ENCODE measurements around the gene MCC.

MCC gene

DNA sequence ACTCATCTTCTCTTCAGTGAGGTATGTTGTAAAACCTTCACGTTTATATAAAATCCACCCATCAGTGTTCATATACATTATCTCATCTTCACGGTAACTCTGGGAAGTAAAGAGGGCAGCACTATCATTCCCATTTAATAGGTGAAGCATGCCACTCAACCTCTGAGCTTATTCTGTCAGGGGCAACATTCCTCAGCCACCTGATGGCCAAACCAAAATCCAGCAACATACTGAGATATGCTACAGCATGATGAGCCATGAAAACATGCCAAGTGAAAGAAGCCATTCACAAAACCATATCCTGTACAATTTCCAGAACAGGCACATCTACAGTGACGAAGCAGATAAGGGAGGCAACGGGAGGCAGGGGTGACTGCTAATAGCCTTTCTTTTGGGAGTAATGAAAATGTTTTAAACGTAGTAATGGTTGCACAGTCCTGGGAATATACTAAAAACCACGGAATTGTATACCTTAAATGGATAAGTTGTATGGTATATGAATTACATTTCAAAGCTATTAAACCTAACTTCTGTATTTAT lies 220.8 kb downstream of the MCC start:
- no peak for DNase-seq

DNA sequence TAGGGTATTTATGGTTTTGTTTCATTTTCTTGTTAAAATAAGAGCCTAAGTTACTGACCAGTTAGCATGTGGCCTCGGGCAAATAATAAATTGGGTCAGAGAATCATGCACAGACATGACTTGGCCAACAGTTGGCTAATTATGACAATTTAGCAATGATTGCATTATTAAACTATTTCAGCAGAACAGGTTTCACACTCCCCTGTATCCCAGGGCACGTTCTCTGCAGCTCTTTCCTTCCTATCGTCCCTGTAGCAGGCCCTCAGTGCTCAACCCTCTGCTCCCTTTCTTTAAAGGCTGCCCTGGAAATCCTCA lies 221.4 kb downstream of the MCC start:
- DNase-seq = no peak

DNA sequence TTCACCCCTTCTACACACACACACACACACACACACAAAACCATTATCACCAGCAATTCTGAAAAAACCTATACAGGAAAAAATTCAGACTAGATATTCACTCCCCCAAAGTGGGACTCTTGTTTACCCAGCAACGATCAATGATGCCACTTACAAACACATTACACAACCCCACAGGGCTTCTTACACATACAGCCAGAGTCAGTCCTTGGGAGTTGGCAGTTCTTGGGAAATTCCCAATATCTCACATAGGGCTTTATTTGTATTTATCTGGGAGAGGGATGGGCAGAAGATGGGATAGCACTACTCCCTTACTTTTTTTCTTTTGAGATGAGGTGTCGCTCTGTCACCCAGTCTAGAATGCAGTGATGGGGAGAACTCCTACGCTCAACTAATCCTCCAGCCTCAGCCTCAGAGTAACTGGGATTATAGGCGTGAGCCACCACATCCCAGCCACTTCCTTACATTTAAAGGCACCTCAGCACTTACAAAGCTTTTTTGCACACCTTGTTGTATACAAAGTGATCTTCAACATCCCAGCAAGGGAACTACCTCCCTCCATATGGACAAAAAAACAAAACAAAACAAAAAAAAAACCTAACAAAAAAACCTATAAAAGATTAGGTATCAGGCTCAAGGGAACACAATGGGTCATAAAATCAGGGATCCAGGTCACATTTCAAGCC lies 221.9 kb downstream of the MCC start:
- no peak for DNase-seq

DNA sequence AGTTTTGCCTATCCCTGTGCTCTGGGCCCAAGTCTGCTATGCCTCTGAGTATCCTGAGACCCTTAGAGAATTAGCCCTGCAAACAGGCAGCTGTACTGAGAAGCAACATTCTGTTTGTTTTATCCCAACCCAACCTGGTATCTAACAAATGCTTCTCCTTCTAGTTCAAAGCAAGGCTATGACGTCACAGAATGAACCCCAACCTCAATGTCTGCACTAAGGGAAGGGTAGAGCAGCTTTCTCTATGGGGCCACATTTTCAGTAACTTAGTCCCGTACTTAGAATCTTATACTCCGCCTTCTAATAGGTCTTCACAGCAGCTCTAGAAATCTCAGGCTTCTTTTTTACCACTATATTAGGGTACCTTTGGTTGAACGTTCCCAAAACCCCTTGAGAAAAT lies 223.1 kb downstream of the MCC start:
- no peak for DNase-seq

DNA sequence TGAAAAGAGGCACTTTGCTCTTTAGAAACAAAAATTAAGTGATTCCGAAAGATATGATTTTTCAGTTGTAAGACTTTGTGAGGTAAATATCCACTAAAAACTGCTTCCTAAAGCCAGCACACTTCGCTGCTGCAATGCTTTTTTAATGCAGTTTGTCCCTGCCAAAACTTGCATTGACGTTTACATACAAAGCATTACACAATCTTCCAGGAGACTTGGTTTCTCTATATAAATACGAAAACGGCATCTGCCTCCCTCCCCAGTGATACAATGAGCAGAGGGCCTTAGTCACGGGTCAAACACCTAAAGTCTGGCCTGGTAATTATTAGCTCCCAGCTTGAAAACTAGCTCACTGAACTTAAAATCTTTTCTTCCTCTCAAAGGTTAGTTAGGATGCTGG lies 224.2 kb downstream of the MCC start:
- no peak for DNase-seq

DNA sequence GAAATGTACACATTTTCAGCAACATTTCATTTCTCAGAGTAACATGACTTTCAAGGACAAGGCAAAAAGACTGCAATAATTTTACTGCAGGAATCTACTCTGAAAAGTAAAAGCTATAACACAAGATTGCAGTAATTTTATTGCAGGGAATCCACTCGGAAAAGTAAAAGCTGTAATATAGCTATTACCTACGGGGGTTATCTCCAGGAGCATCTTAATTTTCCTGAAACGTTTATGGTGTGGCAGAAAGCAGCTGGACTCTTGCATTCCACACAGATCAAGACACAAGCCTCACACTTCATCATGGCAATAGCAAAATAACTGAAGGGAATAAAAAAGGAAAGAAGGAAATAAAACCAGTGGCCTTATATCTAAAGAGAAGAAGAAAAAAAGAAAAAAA lies 224.7 kb downstream of the MCC start:
- DNase-seq = no peak

DNA sequence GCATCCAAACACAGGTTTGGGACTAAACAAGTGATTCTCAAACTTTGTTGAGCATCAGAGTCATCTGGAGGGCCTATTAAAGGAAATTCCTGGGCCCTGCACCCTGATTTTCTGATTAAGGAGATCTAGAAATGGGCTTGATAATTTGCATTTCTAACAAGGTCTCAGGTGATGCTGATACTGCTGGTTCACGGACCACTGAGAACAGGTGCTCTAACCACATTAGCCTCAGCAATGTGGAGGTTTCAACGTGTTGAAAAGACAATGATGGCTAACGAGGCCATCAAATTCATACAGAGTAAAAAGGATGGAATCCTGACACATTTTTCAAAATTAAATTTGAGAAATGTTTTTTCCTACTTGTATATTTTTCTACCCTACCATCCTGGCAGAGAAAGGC lies 225.6 kb downstream of the MCC start:
- no peak for DNase-seq

DNA sequence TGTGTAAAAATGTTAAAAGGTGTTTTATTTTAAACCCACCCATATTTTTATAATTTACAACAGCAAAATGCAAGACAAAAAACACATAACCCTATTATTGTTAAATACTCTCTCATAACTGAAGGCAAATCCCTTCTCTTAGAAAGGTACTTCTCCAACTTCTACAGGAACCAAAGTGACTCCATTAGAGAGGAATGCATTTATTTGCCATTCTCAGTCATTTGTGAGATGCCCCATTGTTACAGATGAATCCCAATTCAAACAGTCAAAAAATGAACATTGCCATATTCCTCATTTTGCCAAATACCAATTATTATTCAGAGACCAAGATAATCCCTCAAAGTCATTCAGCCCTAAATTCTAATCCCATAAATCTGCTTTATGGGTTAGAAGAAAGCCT lies 229.2 kb downstream of the MCC start:
- DNase-seq = no peak

DNA sequence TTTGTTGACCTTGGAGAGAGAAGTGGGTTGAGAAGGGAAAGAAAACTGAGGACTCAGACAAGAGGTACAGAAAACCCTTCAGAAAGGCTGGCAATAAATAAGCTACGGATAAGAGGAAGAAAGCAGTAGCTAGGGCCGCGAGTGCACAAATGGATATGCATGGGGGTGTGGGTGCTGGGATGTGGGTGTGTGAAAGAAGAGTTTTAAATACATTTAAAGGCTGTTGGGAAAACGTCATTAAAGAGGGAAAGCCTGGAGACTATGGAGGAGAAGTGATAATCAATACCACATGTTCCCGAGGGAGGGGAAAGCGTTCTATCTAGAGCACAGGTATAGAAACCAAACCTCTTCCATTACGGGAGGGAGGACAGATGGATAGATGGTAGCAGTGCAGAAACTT lies 230.7 kb downstream of the MCC start:
- no peak for DNase-seq

DNA sequence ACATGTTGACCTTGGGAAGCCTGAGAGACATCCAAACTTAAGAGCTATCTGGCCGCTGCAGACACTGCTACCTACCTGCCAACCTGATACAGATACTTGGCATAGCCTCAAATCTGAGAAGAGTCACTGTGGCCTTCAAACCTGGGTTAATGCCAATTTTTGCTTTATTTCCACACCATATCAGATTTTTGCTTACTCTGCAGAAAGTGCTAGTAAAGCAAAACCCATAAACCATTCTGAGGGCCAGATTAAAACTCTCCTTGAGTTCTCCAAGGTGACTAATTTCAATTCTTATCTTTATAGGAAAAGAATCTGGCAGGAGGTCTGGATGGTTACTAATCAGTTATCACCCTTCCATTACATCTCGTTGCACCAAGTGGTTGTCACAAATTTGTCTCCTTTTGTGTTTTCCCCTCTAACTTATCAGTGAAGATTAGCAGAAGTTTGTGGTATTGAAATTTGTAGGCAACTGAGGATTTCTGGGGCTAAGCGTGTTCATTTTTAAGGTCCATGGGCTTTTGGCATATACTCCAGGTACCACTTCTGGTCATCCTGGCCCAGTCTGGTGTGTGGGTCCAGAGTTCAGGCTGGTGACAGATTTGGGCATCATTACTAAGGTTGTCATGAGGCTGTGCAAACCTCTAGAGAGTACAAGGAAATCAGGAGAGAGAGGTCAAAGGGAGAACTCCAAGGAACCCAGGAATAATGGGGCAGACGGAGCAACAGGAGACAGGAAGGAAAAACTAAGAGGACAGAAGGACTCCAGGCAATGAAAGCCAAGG lies 231.4 kb downstream of the MCC start:
- no peak for DNase-seq

DNA sequence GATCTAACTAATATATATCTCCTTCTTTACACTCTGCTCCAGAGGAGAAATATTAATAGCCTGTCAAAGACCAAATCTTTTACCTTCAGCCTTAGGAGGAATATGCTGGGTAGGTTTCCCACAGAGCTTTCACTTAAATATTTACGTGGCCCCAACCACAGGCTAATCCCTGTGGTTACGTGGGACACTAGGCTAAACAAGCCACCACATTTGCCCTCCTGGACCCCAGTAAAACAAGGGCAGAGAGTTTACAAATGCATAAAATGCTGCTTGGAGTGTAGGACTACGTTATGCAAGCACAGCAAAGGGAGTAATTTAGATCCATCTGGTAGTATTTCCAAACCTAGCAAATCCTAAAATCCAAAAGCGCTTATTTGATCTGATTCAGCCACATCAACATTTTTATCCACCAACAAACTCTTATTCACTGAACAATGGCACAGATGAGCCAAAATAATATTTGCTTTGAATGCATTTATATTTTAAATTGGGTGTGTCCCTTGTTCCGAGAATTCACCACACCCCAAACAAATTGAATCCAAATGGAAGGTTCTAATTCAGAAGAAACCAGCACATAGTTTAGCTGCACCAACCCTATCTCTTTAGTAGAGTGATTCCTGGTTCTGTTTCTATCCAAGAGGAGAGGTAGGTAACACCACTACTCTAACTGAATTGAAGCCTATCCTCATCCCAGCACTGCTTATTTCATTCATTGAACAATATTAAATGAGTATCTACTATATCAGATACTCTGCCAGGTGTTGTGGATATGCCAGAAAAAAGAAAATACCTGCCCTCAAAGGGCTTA lies 232.5 kb downstream of the MCC start:
- DNase-seq = no peak

DNA sequence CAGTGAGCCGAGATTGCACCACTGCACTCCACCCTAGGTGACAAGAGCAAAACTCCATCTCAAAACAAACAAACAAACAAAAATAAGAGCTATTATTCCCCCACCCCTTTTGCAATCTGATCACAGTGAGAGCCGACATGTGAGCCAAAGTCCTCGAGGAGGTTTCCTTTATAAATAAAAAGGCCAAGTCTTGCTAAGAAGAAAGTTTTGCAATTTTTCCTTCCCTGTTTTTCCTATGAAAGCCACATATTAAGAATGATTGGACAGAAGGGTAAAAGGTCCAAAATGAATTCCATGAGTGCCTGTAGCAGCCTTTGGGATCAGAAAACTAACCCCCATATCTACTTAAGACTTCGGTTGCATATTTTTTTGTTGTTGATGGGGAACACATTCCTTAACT lies 233.1 kb downstream of the MCC start:
- no peak for DNase-seq

DNA sequence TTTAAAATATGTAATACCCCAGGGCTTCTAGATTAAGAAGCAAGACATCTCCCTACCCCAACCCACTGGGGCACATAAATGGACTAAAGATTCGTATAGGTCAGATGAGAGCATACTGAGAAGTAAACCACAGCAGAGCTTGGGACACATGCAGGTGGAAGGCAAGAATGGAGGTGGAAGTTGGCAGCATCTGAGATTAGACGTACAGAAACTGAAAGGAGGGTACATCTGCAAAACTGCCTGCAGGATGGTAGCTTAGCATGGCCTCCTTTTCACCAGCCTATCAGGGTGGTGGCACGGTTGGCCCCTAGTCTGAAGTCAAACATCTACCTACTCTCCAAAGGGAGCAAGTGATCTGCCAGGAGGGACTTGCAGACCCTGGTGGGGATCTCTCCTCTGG lies 235.2 kb downstream of the MCC start:
- DNase-seq = no peak

DNA sequence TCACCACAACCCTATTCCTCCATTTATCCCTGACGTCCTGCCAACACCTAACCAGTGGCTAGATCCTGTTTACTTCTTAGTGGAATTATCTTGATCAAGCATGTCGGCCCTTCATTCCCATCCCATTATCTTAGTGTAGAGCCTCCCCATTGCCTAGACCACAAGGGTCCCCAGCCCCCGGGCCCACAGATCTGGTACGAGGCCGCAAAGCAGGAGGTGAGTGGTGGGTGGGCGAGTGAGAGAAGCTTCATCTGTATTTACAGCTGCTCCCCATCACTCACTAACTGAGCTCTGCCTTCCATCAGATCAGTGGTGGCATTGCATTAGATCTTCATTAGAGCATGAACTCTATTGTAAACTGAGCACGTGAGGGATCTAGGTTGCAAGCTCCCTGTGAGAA lies 236.2 kb downstream of the MCC start:
- DNase-seq = no peak

DNA sequence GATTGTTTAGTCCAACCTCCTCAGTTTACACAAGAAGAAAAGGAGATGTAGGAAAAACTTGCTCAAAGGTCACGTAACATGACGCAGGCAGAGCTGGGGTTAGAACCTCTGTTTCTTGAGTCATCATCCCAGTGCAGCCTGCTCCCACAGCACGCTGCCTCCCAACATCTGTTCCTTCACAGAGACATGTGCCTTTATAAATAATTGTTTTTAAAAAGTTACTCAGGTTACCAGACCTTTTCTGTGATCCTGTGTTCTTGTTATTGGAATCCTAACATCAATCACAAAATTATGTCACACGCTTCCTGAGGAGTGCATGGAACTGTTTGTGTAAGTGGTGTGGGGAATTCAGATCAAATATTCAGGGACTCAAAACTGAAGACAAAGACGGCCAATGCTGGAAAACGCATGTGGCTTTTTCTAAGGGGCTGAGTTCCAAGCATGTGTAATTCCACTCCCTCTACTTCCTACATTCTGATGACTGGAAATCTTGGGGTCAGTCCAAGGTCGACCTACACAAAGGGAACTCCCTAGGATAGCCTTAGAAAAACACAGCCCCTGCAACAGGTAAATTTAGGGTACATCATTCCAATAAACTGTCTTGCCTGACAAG lies 237.8 kb downstream of the MCC start:
- DNase-seq = no peak

DNA sequence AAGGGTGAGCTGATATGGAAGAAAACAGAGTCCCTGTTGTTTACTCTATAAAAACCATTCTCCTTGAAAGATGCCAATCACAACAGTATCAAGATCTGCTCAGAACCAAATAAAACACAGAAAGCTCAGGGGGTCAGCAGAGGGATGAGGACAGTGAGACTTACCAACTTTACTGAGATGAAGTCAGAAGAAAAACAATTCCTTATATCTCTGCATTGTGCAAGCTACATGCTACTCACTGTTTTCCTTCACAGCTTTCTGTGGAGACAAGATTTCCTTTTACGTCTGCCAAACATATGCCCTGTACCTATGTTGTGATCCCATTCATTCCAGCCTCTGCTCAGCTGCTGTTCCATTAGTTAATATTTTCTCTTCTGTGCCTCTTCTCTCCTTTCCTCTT lies 239.0 kb downstream of the MCC start:
- no peak for DNase-seq

DNA sequence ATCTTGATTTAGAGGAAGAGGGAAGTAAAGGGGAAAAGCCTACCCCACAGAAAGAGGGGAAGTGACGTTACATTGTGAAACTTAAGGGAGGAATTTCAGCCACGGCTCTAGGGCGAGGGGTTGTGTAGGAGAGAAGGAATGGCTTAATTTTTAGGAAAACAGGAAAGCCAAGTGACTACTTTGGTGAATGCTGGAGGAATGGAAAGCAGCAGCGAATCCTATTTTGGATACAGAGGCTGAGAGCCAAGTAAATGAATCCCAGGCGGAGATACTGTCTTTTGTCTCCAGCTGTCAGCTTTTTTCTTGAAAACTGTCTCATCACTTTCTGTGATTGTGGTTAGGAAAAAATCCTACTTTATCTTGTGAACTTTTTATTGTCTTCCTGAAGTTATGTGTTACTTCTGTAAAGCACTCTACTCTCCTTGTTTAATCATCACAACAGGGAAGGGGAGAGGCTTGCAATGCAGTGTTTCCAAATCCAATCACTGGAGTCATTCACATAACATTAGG lies 241.8 kb downstream of the MCC start:
- no peak for DNase-seq

DNA sequence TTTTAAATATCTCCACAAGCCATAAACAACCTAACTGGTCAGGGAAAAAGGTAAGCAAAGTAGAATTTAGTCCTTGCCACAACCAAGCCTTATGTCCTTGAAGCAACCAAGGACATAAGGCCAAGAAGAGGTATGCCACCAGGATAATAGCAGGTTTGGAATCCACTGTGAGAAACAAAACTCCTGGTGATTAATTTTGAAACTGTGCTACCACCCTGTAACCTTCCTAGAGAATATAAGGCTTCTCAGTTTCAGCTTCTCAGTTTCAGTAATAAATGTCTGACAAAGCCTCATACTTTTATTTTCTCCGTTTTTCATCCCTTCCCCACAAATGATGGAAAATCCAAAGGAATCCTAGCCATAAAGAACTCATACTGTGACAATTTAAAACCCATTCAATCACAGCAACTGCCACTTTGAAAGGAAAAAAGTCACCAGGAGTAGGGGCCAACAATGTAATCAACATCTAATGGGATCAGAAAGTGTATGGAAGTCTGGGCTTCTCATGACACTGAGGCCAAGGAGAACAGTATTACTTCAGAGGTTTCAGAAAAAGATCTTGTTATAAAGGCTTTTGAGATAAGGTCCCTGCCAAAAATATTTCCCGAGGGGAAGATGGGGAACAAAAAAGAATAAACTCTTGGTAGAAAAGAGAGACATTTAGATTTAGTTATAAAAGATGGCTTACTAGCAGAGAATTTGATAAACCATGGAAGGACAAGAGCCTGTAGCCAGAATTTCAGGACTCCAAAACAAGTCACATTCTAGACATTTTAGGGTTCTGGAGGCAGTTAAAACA lies 242.6 kb downstream of the MCC start:
- DNase-seq = no peak

DNA sequence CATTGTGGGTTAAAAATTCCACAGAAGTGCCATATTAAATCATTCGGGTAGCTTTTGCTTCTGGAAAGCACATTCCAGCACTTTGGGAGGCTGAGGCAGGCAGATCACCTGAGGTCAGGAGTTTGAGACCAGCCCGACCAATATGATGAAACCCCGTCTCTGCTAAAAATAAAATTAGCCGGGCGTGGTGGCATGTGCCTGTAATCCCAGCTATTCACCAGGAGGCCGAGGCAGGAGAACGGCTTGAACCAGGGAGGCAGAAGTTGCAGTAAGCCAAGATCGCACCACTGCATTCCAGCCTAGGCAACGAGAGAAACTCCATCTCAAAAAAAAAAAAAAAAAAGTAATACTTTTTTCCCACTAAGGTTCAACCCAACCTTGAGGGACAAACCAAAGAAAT lies 243.3 kb downstream of the MCC start:
- no peak for DNase-seq

DNA sequence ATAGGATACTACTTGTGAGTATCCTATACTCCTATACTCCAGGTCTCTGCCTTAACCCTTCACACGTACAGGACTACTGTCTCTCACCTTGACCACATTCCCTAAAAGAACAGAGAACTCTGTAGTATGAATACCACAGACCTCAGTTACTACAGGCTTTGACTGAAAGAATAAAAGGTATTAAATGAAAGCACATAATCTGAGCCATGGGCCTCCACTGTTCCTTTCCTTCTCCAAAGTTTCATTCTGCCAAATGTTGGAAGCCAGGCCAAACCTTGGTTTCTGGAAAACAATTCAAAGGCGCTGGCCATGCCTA lies 244.9 kb downstream of the MCC start:
- DNase-seq = no peak

DNA sequence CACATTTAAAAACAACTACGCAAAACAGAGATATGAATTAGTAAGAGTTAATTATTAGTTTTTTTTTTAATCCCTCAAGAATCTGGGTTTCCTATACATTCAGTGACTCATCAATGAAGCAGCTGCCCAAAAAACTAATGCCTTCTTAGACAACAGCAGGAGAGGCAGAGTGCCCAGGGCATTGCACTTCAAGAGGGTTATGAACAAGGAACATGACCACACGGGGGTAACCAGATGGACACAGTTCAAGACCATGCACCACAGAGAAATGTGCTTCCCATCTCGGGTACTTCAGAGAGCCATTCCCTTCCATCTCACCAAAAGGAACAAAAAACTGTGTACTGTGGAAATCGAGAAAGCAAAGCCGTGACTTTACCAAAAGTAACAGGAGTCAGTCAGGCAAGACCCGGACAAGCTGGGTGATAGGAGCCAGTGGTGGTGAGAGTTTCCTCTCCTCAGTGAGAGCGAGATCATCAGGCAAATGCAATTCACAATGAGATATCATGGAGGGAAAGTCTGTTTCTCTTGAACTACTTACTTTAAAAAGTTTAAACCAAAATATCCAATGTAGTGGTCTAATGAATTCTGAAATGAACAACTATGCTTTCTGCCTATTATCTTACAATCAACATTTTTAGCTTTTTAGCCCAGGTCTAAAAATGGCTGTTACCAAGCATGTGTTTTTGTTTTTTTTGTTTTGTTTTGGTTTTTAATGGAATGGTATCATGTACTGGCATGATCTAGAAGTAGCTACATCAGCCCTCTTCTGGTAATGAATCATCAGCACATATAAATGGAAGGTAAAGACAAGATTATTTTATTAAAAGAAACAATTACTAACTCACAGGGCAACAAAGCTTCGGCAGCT lies 245.5 kb downstream of the MCC start:
- no peak for DNase-seq

Data from activated CD4-positive, alpha-beta T cell treated with anti-CD3 and anti-CD28 coated beads for 48 hours (primary cell).